Adrenal gland (tissue), 5 donors: ENCODE data around the gene TCEA3.

Experiments
- POLR2A ChIP-seq, 2 donors: fragments of 450-650 bp; IDR thresholded peaks; one replicate each; pipeline ENCODE4 v1.6.1; 2017; ENCODE audit warnings: antibody characterized with exemption in 2 of 2, mild to moderate bottlenecking in 2 of 2, moderate library complexity in 1 of 2
- TF ChIP-seq, protein P1 (sequence below), 6 experiments: fragments of 450-650 bp in 4 of 6; fragments of 200-600 bp in 2 of 6; sonication (generic) in 1 of 6; IDR thresholded peaks; 1 replicate in 5 of 6; 2 replicates in 1 of 6; pipeline versions ENCODE4 v1.5.1 to v1.8.0; 2016 to 2021; ENCODE audit warnings: antibody characterized with exemption in 6 of 6, mild to moderate bottlenecking in 2 of 6, moderate library complexity in 1 of 6
- donor health status: DM: no; HTN: no; CAD: no.

DNA sequence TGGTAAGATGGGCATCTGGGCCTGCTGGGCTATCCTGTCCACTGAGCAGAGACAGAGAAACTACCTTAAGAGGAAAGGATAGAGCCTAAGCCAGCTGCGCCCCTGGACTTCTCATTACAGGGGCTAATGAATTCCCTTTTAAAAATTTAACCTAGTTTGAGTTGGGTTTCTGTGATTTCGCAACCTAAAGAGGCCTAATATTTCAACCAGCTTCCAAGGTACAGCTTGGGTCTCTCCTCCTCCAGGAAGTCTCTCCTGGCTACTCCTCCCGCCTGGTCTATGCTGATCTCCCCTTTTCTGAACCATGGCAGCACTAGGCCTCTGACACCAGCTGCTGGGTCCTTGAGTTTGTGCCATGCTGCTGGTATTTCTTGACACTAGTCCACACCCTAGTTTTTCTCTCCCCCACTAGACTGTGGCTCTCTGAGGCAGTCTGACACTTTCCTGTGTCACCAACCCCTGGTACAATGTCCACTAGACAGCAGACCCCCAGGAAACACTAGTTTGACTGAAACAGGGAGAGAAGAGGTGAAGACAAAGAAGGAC, 29.0 kb upstream of the TCEA3 start:
- TF ChIP-seq, protein P1, sequence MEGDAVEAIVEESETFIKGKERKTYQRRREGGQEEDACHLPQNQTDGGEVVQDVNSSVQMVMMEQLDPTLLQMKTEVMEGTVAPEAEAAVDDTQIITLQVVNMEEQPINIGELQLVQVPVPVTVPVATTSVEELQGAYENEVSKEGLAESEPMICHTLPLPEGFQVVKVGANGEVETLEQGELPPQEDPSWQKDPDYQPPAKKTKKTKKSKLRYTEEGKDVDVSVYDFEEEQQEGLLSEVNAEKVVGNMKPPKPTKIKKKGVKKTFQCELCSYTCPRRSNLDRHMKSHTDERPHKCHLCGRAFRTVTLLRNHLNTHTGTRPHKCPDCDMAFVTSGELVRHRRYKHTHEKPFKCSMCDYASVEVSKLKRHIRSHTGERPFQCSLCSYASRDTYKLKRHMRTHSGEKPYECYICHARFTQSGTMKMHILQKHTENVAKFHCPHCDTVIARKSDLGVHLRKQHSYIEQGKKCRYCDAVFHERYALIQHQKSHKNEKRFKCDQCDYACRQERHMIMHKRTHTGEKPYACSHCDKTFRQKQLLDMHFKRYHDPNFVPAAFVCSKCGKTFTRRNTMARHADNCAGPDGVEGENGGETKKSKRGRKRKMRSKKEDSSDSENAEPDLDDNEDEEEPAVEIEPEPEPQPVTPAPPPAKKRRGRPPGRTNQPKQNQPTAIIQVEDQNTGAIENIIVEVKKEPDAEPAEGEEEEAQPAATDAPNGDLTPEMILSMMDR (IDR thresholded peaks at IDR 0.05) = no peak
- no peak for TF ChIP-seq POLR2A (IDR thresholded peaks at IDR 0.05)
